HCT116 (cell line): ENCODE data around the gene DYNLL2.
A peak's percentile ranks its signal among the peaks of the same experiment; 100 is the strongest.

Source experiments
- CBX3 ChIP-seq: IDR thresholded peaks from 2 replicates; pipeline ENCODE4 v1.6.1; 2012; ENCODE audit warnings: low read depth
- CEBPB ChIP-seq: IDR thresholded peaks from 2 replicates; pipeline ENCODE4 v1.6.1; 2012; ENCODE audit warnings: low read depth
- CTCF ChIP-seq, 3 experiments: fragments of 200-600 bp in 1 of 3; sonication (generic) in 1 of 3; IDR thresholded peaks in 2 of 3; conservative IDR thresholded peaks in 1 of 3; 2 replicates each; pipeline ENCODE4 v1.5.1; 2012 to 2017; ENCODE audit warnings: low read depth in 2 of 3, low read length in 2 of 3, antibody characterized with exemption in 1 of 3, borderline replicate concordance in 1 of 3, control low read depth in 1 of 3, mild to moderate bottlenecking in 1 of 3, mixed read lengths in 1 of 3, mixed run types in 1 of 3, moderate library complexity in 1 of 3; ENCODE audit not compliant: insufficient read depth in 1 of 3
- EZH2 ChIP-seq: fragments of 200-600 bp; sonication (generic); IDR thresholded peaks from 2 replicates; pipeline ENCODE4 v1.6.1; 2017; ENCODE audit warnings: antibody characterized with exemption, mixed run types
- EZH2phosphoT487 ChIP-seq: fragments of 200-600 bp; IDR thresholded peaks from 2 replicates; pipeline ENCODE4 v1.6.1; 2018; ENCODE audit warnings: antibody characterized with exemption, borderline replicate concordance
- MAX ChIP-seq: IDR thresholded peaks from 2 replicates; pipeline ENCODE4 v1.6.1; 2012
- POLR2A ChIP-seq: IDR thresholded peaks from 2 replicates; pipeline ENCODE4 v1.7.0; 2011; ENCODE audit warnings: borderline replicate concordance; ENCODE audit not compliant: insufficient read depth, insufficient read length; ENCODE audit errors: extremely low read depth
- POLR2AphosphoS5 ChIP-seq: IDR thresholded peaks from 2 replicates; pipeline ENCODE4 v1.6.1; 2011; ENCODE audit warnings: mild to moderate bottlenecking, low read depth, low read length, moderate library complexity
- REST ChIP-seq: IDR thresholded peaks from 2 replicates; pipeline ENCODE4 v1.6.1; 2012; ENCODE audit warnings: low read depth
- SRF ChIP-seq: IDR thresholded peaks from 2 replicates; pipeline ENCODE4 v1.6.1; 2012; ENCODE audit warnings: low read depth
- YY1 ChIP-seq: IDR thresholded peaks from 2 replicates; pipeline ENCODE4 v1.6.1; 2011; ENCODE audit warnings: low read length, low read depth, moderate library complexity, mild to moderate bottlenecking; ENCODE audit not compliant: insufficient replicate concordance; ENCODE audit errors: extremely low read depth
- ZBTB33 ChIP-seq: IDR thresholded peaks from 2 replicates; pipeline ENCODE4 v1.6.1; 2011; ENCODE audit warnings: mild to moderate bottlenecking, low read length, moderate library complexity; ENCODE audit not compliant: insufficient replicate concordance; ENCODE audit errors: extremely low read depth

- TF ChIP-seq SRF (no peak), CTCF (IDR thresholded peaks at IDR 0.05 in 2 of 3, conservative IDR thresholded peaks at IDR 0.05 in 1 of 3; ENCODE audit: borderline replicate concordance in 1 of 3, insufficient read depth in 1 of 3, low read depth in 2 of 3, low read length in 2 of 3) (peak; percentile 95 to 100 (median 99)), POLR2A (no peak), CEBPB (no peak), ZBTB33 (no peak), POLR2AphosphoS5 (no peak), EZH2 (no peak), YY1 (peak; percentile 64), MAX (peak; percentile 22; the same call in 1 of the 2 replicates), REST (no peak), EZH2phosphoT487 (no peak), CBX3 (peak; percentile 31; the same call in 1 of the 2 replicates)
These were observed 29.9 kb downstream of the DYNLL2 start for GRCh38 chr17:58112970-58113631.
